HG03175 (cell line): Measurements from ENCODE around the gene XRCC4.
"Not testable (repeated sequence)": the region's sequence is repeated elsewhere in the genome, so short reads cannot be mapped to it uniquely, and the experiment has no call there.

Experiments
- ATAC-seq: cut with Tn5 transposase; IDR thresholded peaks from one replicate; pipeline ENCODE4 v1.9.1; 2021; ENCODE audit warnings: mild to moderate bottlenecking, moderate library complexity; ENCODE audit not compliant: unreplicated experiment

Gene XRCC4

DNA sequence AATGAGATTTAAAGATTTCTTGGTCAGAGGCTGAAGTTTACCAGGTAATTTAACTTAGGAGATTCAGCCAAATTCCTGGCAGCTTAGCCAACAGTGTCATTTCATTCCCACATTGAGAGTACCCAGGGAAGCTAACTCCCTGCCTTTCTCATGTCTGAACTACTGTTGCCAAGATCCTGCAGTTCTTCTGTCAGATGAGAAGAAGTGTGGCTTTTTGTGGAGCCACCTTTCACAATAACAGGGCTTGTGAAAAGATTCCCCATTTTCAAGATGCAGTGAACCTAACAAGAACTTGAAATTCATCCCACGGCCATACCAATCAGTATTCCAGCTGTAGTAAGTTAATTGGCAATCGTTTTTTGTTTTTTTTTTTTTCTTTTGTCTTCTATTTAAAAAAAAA, 176.4 kb downstream of the XRCC4 start:
- no peak for ATAC-seq

DNA sequence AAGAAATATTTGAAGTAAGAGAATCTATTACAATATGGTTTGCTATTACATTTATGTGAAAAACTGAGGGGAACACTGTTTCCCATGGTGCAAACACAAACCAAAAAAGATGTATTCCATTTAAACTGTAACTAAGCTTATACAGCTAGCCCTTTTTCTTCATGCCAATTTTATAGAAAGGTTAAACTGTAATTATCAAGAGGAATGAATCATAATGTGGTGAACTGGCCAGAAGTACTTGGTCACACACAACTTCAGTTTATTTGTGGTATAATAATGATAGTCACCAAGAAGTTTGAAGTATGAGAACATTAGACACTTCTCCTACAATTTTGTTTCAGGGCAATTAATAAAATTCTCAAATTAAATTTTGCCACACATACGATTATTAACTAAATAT, 177.9 kb downstream of the XRCC4 start:
- no peak for ATAC-seq

DNA sequence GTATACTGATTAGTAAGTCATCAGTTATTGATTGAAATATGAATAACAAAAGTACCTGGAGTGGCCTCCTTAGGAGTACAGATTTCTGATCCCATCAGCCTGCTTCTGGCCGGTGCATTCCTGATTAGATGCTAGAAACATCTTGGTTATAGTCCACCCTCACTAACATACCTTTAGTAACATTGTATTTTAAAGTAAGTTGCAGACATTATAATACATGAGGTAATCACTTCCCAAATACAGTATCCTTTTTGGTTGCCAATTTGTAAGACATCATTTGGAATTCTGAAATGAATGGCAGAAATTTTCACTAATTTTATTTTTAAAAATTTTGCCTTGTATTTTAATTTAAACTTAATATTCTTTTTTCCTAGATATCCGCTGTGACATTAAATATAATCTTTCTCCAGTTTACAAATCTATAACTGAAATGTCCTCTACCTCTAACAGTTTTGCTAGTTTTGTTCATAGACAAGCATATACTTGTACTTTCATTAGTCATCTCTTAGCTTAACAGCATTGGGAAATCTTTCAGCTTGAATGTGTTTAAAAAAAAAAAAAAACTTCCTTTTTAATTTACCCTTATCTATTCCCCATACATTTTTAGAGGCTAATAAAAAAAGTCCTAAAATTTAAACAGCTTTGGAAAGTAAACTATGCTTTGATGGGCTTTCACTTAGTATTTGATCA, 178.9 kb downstream of the XRCC4 start:
- no peak for ATAC-seq

GRCh38 chr5:83257684-83258083, 180.3 kb downstream of the XRCC4 start:
- not testable (repeated sequence) for ATAC-seq

DNA sequence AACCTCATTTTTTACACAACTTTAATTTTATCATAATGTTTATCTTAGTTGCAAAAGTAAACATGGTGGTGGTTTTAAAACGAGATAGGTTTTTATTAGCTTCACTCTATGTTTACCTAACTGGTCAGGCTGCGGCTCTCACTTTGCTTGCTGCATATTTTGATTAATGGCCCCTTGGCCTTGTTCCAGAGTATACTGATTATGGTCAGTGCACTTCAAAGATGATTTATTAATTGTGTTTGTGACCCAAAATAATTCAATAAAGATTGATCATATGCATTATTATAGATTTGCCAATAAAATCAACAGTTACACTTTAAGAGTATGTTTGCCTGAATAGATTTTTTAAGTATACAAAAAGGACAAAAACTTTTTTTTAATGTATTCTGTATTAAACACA, 188.0 kb downstream of the XRCC4 start:
- no peak for ATAC-seq

DNA sequence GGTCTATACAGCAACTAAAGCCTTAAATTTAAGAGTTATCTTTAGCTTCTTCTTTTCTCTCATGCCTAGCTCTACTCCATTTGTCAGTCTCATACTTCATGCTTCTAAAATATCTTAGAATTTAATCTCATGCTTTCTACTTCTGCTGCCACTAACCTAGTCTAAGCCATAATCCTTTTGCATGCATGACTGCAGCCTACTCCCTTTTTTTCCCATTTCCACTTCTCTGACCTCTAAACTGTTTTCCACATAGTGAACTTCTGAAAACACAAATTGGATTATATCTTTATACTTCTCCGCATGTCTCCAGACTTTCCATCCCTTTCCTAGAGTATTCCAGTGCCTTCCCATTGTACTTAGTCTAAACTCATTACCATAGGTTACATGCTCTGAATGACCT, 193.0 kb downstream of the XRCC4 start:
- no peak for ATAC-seq

DNA sequence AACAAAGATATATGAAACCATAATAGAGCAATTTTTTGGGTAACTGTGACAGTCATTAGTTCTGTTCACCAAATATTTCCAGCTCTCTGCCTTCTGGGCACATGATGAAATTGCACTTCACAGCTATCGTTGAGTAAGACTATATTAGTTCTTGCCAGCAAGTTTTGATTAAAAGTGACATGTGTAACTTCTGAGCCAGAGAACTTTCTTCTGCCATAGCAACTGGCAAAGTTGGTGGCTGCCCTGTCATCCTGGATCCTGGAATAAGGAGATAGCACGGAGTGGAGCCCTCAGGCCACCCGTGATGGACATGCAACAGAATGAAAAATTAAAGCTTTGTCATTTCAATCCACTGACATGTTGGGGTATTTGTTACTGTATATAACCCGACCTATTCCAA, 199.8 kb downstream of the XRCC4 start:
- no peak for ATAC-seq

GRCh38 chr5:83277953-83278352, 200.6 kb downstream of the XRCC4 start:
- peak; percentile 68 for ATAC-seq

GRCh38 chr5:83281176-83281575, 203.8 kb downstream of the XRCC4 start:
- no peak for ATAC-seq

DNA sequence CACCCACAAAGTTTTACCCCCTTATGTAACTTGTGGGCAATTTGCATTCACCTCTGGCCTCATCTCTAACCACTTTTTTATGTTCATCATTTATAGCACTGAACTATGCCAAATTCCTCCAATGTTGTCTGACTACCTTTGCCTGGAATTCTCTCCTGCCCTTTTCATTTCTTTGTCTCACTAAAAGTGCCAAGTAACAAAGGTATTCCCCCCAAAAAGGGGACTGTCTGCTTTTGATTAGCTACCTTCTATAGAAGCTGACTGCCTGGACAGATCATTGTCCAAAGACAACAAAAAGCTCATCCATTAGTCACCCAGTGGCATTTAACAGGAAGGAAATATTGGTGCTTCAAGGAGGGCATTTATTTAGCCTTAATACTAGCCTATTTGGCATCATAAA, 204.3 kb downstream of the XRCC4 start:
- no peak for ATAC-seq

DNA sequence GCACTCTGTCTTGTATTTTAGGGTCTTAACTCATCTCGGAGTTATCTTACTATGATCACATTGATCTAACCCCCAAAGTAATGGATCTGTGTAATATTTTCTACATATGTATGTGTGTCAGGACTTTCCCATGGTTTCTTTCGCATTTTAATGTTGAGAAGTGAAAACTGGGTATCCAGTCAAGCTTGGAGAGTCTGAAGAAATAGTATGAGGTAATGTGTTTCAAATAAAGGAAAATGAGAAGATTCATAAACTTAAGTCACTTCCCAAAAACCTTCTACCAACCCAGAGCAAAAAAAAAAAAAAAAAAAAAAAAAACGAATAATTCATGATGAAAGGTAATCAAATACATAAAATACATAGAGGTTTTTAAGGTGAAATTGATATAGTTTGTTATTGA, 206.4 kb downstream of the XRCC4 start:
- no peak for ATAC-seq

- ATAC-seq = no peak
Observed at GRCh38 chr5:83285661-83286398, 208.5 kb downstream of the XRCC4 start.

GRCh38 chr5:83294246-83294645, 216.9 kb downstream of the XRCC4 start:
- ATAC-seq = no peak

GRCh38 chr5:83299353-83299752, 222.0 kb downstream of the XRCC4 start:
- ATAC-seq = no peak

- peak; percentile 96 for ATAC-seq
Observed at GRCh38 chr5:83306572-83307241, 229.4 kb downstream of the XRCC4 start.

GRCh38 chr5:83312663-83313062, 235.3 kb downstream of the XRCC4 start:
- ATAC-seq = no peak

- ATAC-seq = no peak
Observed at GRCh38 chr5:83313436-83313835, 236.1 kb downstream of the XRCC4 start.

GRCh38 chr5:83321483-83322055, 244.2 kb downstream of the XRCC4 start:
- ATAC-seq = no peak

- ATAC-seq = no peak
Observed at GRCh38 chr5:83322273-83322924, 245.1 kb downstream of the XRCC4 start.

GRCh38 chr5:83323557-83324180, 246.3 kb downstream of the XRCC4 start:
- ATAC-seq = no peak

DNA sequence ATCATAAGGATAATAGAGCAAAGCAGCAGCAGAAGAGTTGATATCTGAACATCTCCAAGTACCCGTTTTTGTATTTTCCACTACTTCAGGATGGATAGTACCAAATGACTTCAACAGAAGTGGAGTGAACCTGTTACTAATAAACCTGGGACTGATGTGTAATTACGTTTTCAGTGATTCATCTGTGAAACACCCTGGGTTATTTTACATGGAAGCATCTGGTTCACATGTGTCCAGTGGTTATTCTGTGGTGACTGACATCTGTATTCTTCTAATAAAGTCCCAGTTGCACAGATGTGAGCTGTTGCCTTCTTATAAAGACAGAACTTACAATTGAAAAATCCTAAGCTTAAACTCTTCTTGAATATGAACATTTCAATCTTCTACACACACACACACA, 254.5 kb downstream of the XRCC4 start:
- ATAC-seq = no peak
